H9 (cell line): Measurements from ENCODE around the gene SMC1B. TPM values are rescaled to one million over a fixed set of nuclear protein-coding genes. Genes with fewer than 3 reads are reported as not detected.

Source experiments
- DNase-seq: peaks from one replicate; pipeline ENCODE4 v3.0.0-alpha.2; 2017
- H2AFZ ChIP-seq: one replicate; pipeline ENCODE4 v1.6.1; 2013; ENCODE audit warnings: mild to moderate bottlenecking, low read length, control low read depth, moderate library complexity
- H2AK5ac ChIP-seq: 2 replicates; pipeline ENCODE4 v1.6.1; 2013; ENCODE audit warnings: low read length, control low read depth, mixed read lengths; ENCODE audit not compliant: insufficient read length
- H2BK120ac ChIP-seq: one replicate; pipeline ENCODE4 v1.6.1; 2013; ENCODE audit warnings: low read depth, mild to moderate bottlenecking, low read length, control low read depth, inconsistent platforms; ENCODE audit not compliant: poor library complexity, severe bottlenecking
- H2BK12ac ChIP-seq: 2 replicates; pipeline ENCODE4 v1.6.1; 2013; ENCODE audit warnings: low read length, control low read depth, mixed read lengths, low read depth; ENCODE audit not compliant: insufficient read length
- H2BK15ac ChIP-seq: 2 replicates; pipeline ENCODE4 v1.6.1; 2013; ENCODE audit warnings: low read depth, low read length, control low read depth
- H2BK20ac ChIP-seq: one replicate; pipeline ENCODE4 v1.6.1; 2013; ENCODE audit warnings: low read depth, mild to moderate bottlenecking, low read length, control low read depth, inconsistent platforms; ENCODE audit not compliant: poor library complexity, severe bottlenecking
- H2BK5ac ChIP-seq: 2 replicates; pipeline ENCODE4 v1.6.1; 2013; ENCODE audit warnings: low read length, control low read depth, mixed read lengths; ENCODE audit not compliant: insufficient read length
- H3K14ac ChIP-seq: 2 replicates; pipeline ENCODE4 v1.6.1; 2013; ENCODE audit warnings: low read length, control low read depth; ENCODE audit not compliant: insufficient read depth
- H3K18ac ChIP-seq: 2 replicates; pipeline ENCODE4 v1.6.1; 2013; ENCODE audit warnings: low read depth, mild to moderate bottlenecking, mixed read lengths, low read length, control low read depth; ENCODE audit not compliant: insufficient read length
- H3K23ac ChIP-seq: 2 replicates; pipeline ENCODE4 v1.6.1; 2013; ENCODE audit warnings: low read length, control low read depth, mixed read lengths, low read depth; ENCODE audit not compliant: insufficient read length
- H3K23me2 ChIP-seq: 2 replicates; pipeline ENCODE4 v1.6.1; 2013; ENCODE audit warnings: low read depth, mild to moderate bottlenecking, mixed read lengths, low read length, control low read depth; ENCODE audit not compliant: insufficient read length, poor library complexity, severe bottlenecking
- H3K27ac ChIP-seq: 2 replicates; pipeline ENCODE4 v1.5.1; 2013; ENCODE audit warnings: low read length, control low read depth, mixed read lengths, low read depth; ENCODE audit not compliant: insufficient read length
- H3K27me3 ChIP-seq: 2 replicates; pipeline ENCODE4 v1.6.1; 2013; ENCODE audit warnings: low read length, control low read depth, inconsistent platforms; ENCODE audit not compliant: insufficient read depth
- H3K4ac ChIP-seq: 2 replicates; pipeline ENCODE4 v1.6.1; 2013; ENCODE audit warnings: low read depth, mild to moderate bottlenecking, control low read depth, inconsistent platforms, low read length, moderate library complexity
- H3K4me1 ChIP-seq: 2 replicates; pipeline ENCODE4 v1.6.1; 2013; ENCODE audit warnings: low read length, control low read depth, inconsistent platforms; ENCODE audit not compliant: insufficient read depth
- H3K4me2 ChIP-seq: 2 replicates; pipeline ENCODE4 v1.6.1; 2013; ENCODE audit warnings: low read length, control low read depth, mixed read lengths; ENCODE audit not compliant: insufficient read length, insufficient read depth
- H3K56ac ChIP-seq: 2 replicates; pipeline ENCODE4 v1.6.1; 2013; ENCODE audit warnings: low read depth, mild to moderate bottlenecking, mixed read lengths, low read length, control low read depth; ENCODE audit not compliant: insufficient read length
- H3K79me1 ChIP-seq: 2 replicates; pipeline ENCODE4 v1.6.1; 2013; ENCODE audit warnings: low read depth, mild to moderate bottlenecking, moderate library complexity, low read length, control low read depth, inconsistent platforms; ENCODE audit not compliant: insufficient read depth, poor library complexity, severe bottlenecking
- H3K79me2 ChIP-seq: 2 replicates; pipeline ENCODE4 v1.6.1; 2013; ENCODE audit warnings: low read length, control low read depth, inconsistent platforms; ENCODE audit not compliant: insufficient read depth
- H3K9ac ChIP-seq: 2 replicates; pipeline ENCODE4 v1.6.1; 2013; ENCODE audit warnings: low read length, control low read depth, mixed read lengths; ENCODE audit not compliant: insufficient read length; ENCODE audit errors: extremely low read depth
- H3K9me3 ChIP-seq: one replicate; pipeline ENCODE4 v1.6.1; 2013; ENCODE audit warnings: low read depth, low read length, inconsistent platforms; ENCODE audit not compliant: control insufficient read depth
- H3T11ph ChIP-seq: one replicate; pipeline ENCODE4 v1.6.1; 2013; ENCODE audit warnings: mild to moderate bottlenecking, low read length, control low read depth, inconsistent platforms
- H4K20me1 ChIP-seq: one replicate; pipeline ENCODE4 v1.6.1; 2013; ENCODE audit not compliant: control insufficient read depth, insufficient read length, insufficient read depth
- H4K5ac ChIP-seq: 2 replicates; pipeline ENCODE4 v1.6.1; 2013; ENCODE audit warnings: low read depth, mild to moderate bottlenecking, mixed read lengths, low read length, control low read depth; ENCODE audit not compliant: insufficient read length
- H4K8ac ChIP-seq: replicated peaks from 2 replicates; pipeline ENCODE4 v1.6.1; 2013; ENCODE audit warnings: low read length, control low read depth, mixed read lengths, low read depth; ENCODE audit not compliant: insufficient read length
- H4K91ac ChIP-seq: 2 replicates; pipeline ENCODE4 v1.6.1; 2013; ENCODE audit warnings: low read depth, mild to moderate bottlenecking, moderate library complexity, mixed read lengths, low read length, control low read depth; ENCODE audit not compliant: insufficient read length
- H3K27ac Mint-ChIP-seq, 3 experiments: 2 replicates in 2 of 3; 3 replicates in 1 of 3; pipeline ENCODE4 v1.8.0; 2020 to 2021; ENCODE audit warnings: mixed read lengths in 3 of 3, mild to moderate bottlenecking in 1 of 3, moderate library complexity in 1 of 3
- H3K27me3 Mint-ChIP-seq: 2 replicates; pipeline ENCODE4 v1.8.0; 2021; ENCODE audit warnings: low read depth, mild to moderate bottlenecking, moderate library complexity, mixed read lengths
- H3K36me3 Mint-ChIP-seq, 3 experiments: 2 replicates in 2 of 3; 3 replicates in 1 of 3; pipeline ENCODE4 v1.8.0; 2020 to 2021; ENCODE audit warnings: low read depth in 3 of 3, mixed read lengths in 3 of 3; ENCODE audit not compliant: insufficient read depth in 1 of 3
- H3K4me1 Mint-ChIP-seq, 2 experiments: 2 replicates each; pipeline ENCODE4 v1.8.0; 2020; ENCODE audit warnings: mixed read lengths in 2 of 2
- H3K4me3 Mint-ChIP-seq, 2 experiments: 2 replicates in 1 of 2; 3 replicates in 1 of 2; pipeline ENCODE4 v1.8.0; 2020 to 2021; ENCODE audit warnings: mild to moderate bottlenecking in 2 of 2, mixed read lengths in 2 of 2, moderate library complexity in 1 of 2
- H3K9me3 Mint-ChIP-seq, 2 experiments: 2 replicates in 1 of 2; 3 replicates in 1 of 2; pipeline ENCODE4 v1.8.0; 2020; ENCODE audit warnings: mild to moderate bottlenecking in 2 of 2, mixed read lengths in 2 of 2, moderate library complexity in 1 of 2
- WGBS: extraction: QIAGEN DNeasy Blood & Tissue Kit; methylation state at CpG from one replicate; pipeline ENCODE4 v1.1.7; 2013; ENCODE audit warnings: missing lambda C conversion rate, low lambda C conversion rate, mixed read lengths; ENCODE audit not compliant: insufficient read length; ENCODE audit errors: extremely low coverage; 5-methylcytosine and 5-hydroxymethylcytosine counted together
- total RNA-seq: library from RNA; stranded (reverse); gene quantifications from 2 replicates; pipeline ENCODE4 v1.2.1, GENCODE V29; 2021
- TF ChIP-seq, protein P1 (sequence below): fragments of 200-600 bp; sonication (generic); conservative IDR thresholded peaks from 3 replicates; pipeline ENCODE4 v1.8.0; 2021; ENCODE audit warnings: antibody characterized with exemption, mild to moderate bottlenecking

The SMC1B gene
- total RNA-seq, 1 experiment from 2014 or later: not detected

- H2AFZ ChIP-seq: no peak overlapping the region
- H3K23me2 ChIP-seq: no peaks in the 10 kb centered on the region
- no peaks in the 10 kb centered on the region for H3K27me3 ChIP-seq
- no peak overlapping the region for H3K4me2 ChIP-seq
- H3K9me3 ChIP-seq: no peaks in the 10 kb centered on the region
- H3K9ac ChIP-seq: no peak overlapping the region
- TF ChIP-seq, protein P1, sequence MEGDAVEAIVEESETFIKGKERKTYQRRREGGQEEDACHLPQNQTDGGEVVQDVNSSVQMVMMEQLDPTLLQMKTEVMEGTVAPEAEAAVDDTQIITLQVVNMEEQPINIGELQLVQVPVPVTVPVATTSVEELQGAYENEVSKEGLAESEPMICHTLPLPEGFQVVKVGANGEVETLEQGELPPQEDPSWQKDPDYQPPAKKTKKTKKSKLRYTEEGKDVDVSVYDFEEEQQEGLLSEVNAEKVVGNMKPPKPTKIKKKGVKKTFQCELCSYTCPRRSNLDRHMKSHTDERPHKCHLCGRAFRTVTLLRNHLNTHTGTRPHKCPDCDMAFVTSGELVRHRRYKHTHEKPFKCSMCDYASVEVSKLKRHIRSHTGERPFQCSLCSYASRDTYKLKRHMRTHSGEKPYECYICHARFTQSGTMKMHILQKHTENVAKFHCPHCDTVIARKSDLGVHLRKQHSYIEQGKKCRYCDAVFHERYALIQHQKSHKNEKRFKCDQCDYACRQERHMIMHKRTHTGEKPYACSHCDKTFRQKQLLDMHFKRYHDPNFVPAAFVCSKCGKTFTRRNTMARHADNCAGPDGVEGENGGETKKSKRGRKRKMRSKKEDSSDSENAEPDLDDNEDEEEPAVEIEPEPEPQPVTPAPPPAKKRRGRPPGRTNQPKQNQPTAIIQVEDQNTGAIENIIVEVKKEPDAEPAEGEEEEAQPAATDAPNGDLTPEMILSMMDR: no peak
- no peak overlapping the region for H2BK12ac ChIP-seq
- H3K56ac ChIP-seq: no peak overlapping the region
- H2AK5ac ChIP-seq: no peak overlapping the region
- H2BK5ac ChIP-seq: no peak overlapping the region
- H2BK120ac ChIP-seq: no peak overlapping the region
- no peaks in the 10 kb centered on the region for H3K79me2 ChIP-seq
- no peak overlapping the region for H3K18ac ChIP-seq
- Mint-ChIP-seq H3K27me3 (peaks cover 17% of the 10 kb centered on the region), H3K9me3 (peaks cover 2 to 9% of the 10 kb centered on the region in 2 experiments; a peak in 3 of 5 replicates), H3K36me3 (no peaks in the 10 kb centered on the region; a peak in 1 of 7 replicates), H3K27ac (no peak overlapping the region), H3K4me1 (no peaks in the 10 kb centered on the region), H3K4me3 (no peak overlapping the region)
- H3K4me1 ChIP-seq: no peaks in the 10 kb centered on the region
- H3T11ph ChIP-seq: no peak overlapping the region
- no peak overlapping the region for H4K8ac ChIP-seq
- DNase-seq: no peak
- no peak overlapping the region for H3K4ac ChIP-seq
- no peak overlapping the region for H3K27ac ChIP-seq
- no peak overlapping the region for H4K5ac ChIP-seq
- H2BK20ac ChIP-seq: no peak overlapping the region
- H3K23ac ChIP-seq: no peak overlapping the region
- WGBS: no CpG with 5 or more reads among the region's 3 CpGs
- no peak overlapping the region for H4K91ac ChIP-seq
- no peaks in the 10 kb centered on the region for H4K20me1 ChIP-seq
- no peaks in the 10 kb centered on the region for H3K79me1 ChIP-seq
- H2BK15ac ChIP-seq: no peak overlapping the region
- no peak overlapping the region for H3K14ac ChIP-seq
Measured at GRCh38 chr22:45366713-45367112, 46.7 kb downstream of the SMC1B start.
